Type B pancreatic cell (in vitro differentiated cells): Measurements from ENCODE around the gene MMP11. TPM values are rescaled to one million over a fixed set of nuclear protein-coding genes. Genes with fewer than 3 reads are reported as not detected.

ENCODE experiments used
- DNase-seq: peaks from one replicate; pipeline ENCODE4 v3.0.0; 2021; ENCODE audit warnings: mixed read lengths; ENCODE audit not compliant: unreplicated experiment; ENCODE audit errors: extremely low spot score
- H3K27ac Mint-ChIP-seq: 2 replicates; pipeline ENCODE4 v1.8.0; 2021; ENCODE audit warnings: mild to moderate bottlenecking, mixed read lengths
- H3K27me3 Mint-ChIP-seq: 2 replicates; pipeline ENCODE4 v1.8.0; 2021; ENCODE audit warnings: mixed read lengths
- H3K36me3 Mint-ChIP-seq: 2 replicates; pipeline ENCODE4 v1.8.0; 2021; ENCODE audit warnings: mixed read lengths
- H3K4me1 Mint-ChIP-seq: one replicate; pipeline ENCODE4 v1.8.0; 2021; ENCODE audit warnings: mixed read lengths; ENCODE audit not compliant: unreplicated experiment
- H3K4me3 Mint-ChIP-seq: 2 replicates; pipeline ENCODE4 v1.8.0; 2021; ENCODE audit warnings: mild to moderate bottlenecking, mixed read lengths
- H3K9me3 Mint-ChIP-seq: 2 replicates; pipeline ENCODE4 v1.8.0; 2021; ENCODE audit warnings: mixed read lengths
- total RNA-seq: library from RNA; stranded (reverse); gene quantifications from 2 replicates; pipeline ENCODE4 v1.2.1, GENCODE V29; 2021; ENCODE audit warnings: low replicate concordance
- TF ChIP-seq, protein P1 (sequence below): fragments of 200-600 bp; sonication (generic); conservative IDR thresholded peaks from 2 replicates; pipeline ENCODE4 v1.5.0; 2021; ENCODE audit warnings: antibody characterized with exemption, mild to moderate bottlenecking

The MMP11 gene
- total RNA-seq, 1 donor from 2014 or later = 31.6 TPM

DNA sequence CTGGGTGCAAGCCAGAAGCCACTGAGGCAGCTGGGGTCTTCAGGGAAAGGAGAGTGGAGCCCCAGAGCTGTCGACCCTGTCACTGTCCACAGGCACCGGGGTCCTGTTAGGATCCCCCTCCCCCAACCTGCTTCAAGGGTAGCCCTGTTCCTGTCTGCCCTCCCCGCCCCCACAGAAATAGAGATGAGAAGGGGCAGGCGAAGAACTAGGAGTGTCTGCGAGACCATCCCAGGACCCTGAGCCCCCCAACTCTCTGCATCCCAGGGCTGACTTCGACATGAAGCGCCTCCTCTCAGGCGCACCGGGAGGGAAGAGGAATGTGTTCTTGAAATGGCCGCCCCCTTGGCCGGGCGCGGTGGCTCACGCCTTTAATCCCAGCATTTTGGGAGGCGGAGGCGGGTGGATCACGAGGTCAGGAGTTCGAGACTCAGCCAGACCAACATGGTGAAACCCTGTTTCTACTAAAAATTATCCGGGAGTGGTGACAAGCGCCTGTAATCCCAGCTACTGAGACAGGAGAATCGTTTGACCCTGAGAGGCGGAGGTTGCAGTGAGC is 21.1 kb upstream of the MMP11 start:
- no peaks in the 10 kb centered on the region for H3K9me3 Mint-ChIP-seq
- no peaks in the 10 kb centered on the region for H3K27me3 Mint-ChIP-seq
- DNase-seq = no peak

DNA sequence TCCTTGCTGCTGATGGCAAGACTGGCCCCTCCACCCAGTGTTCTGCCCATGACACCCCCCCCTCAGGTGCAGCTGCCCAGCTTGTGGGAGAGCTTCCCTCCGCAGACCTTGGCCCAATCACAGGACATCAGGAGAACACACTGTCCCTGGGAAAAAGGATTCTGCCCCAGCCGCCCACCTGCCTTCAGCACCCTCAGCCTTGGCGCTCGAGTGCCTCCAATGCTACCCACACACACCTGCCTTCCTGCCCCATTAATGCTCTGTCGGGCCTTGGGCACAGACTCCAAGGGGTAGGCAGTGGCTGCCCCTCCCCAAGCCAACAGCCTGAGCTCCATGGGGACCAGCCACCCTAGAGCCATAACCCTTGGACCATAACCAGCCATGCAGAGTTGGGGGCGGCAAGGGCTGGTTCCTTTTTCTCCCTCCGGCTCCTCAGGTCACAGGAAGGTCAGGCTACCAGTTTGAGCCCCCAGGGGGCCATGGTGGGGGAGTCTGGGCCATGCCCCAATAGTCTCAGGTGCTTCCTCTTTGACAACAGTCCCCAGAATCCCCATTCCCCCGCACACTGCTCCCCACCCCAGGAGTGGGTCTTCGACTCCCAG is 20.5 kb upstream of the MMP11 start:
- Mint-ChIP-seq H3K27me3 (no peaks in the 10 kb centered on the region), H3K4me3 (peak overlapping the region; percentile 79), H3K9me3 (no peaks in the 10 kb centered on the region), H3K36me3 (peaks cover 6% of the 10 kb centered on the region), H3K27ac (no peak overlapping the region), H3K4me1 (peaks cover 17% of the 10 kb centered on the region)
- DNase-seq = no peak
- TF ChIP-seq, protein P1, sequence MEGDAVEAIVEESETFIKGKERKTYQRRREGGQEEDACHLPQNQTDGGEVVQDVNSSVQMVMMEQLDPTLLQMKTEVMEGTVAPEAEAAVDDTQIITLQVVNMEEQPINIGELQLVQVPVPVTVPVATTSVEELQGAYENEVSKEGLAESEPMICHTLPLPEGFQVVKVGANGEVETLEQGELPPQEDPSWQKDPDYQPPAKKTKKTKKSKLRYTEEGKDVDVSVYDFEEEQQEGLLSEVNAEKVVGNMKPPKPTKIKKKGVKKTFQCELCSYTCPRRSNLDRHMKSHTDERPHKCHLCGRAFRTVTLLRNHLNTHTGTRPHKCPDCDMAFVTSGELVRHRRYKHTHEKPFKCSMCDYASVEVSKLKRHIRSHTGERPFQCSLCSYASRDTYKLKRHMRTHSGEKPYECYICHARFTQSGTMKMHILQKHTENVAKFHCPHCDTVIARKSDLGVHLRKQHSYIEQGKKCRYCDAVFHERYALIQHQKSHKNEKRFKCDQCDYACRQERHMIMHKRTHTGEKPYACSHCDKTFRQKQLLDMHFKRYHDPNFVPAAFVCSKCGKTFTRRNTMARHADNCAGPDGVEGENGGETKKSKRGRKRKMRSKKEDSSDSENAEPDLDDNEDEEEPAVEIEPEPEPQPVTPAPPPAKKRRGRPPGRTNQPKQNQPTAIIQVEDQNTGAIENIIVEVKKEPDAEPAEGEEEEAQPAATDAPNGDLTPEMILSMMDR = no peak

More for the DNA sequence above, 21.1 kb upstream of the MMP11 start:
- Mint-ChIP-seq H3K4me1 (peaks cover 22% of the 10 kb centered on the region), H3K27ac (peak overlapping the region; percentile 86), H3K4me3 (peak overlapping the region; percentile 86), H3K36me3 (peaks cover 6% of the 10 kb centered on the region)
- TF ChIP-seq, protein P1 = no peak

DNA sequence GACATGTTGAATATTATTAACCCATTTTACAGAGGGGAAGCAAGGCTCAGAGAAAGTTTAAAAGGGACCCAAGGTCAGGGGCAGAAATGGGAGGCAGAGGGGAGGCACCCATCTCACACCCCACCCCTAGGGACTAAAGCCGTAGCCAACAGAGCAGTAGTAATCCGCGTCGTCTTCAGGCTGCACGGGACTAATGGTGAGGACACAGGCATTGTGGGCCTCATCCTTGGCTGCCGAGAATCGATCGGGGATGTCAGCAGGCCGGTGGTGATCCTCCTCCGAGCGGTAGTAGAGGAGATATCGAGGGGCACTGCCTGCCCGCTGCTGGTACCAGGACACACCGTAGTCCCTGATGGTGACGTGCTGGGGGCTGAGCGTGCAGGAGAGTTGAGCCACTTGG is 19.9 kb upstream of the MMP11 start:
- H3K27ac Mint-ChIP-seq = no peak overlapping the region
- peaks cover 6% of the 10 kb centered on the region for H3K36me3 Mint-ChIP-seq
- DNase-seq = no peak
- TF ChIP-seq, protein P1 = no peak
- H3K4me3 Mint-ChIP-seq = peak overlapping the region; percentile 68
- no peaks in the 10 kb centered on the region for H3K27me3 Mint-ChIP-seq
- H3K4me1 Mint-ChIP-seq = peaks cover 17% of the 10 kb centered on the region
- H3K9me3 Mint-ChIP-seq = no peaks in the 10 kb centered on the region

DNA sequence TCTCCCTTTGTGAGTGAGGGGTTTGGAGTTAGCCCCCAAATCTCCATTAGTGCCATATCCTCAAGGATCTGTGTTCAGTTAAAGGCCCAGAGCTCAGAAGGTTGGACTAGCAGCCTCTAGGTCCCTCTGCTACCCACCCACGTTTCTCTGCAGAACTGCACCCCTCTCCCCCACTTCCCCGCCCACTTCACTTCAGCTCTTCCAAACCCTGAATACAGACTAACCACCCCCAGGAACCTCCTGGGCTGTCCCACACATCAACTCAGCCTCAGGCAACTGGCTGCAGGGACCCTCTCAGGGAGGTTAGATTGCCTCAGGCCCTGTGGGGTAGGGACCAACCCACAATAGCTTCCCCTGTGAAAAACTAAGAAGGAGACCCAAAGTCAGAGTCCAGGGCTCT is 19.3 kb upstream of the MMP11 start:
- DNase-seq = no peak
- Mint-ChIP-seq H3K27me3 (no peaks in the 10 kb centered on the region), H3K27ac (no peak overlapping the region), H3K36me3 (peaks cover 6% of the 10 kb centered on the region), H3K9me3 (no peaks in the 10 kb centered on the region), H3K4me1 (peaks cover 17% of the 10 kb centered on the region), H3K4me3 (peak overlapping the region; percentile 36)
- TF ChIP-seq, protein P1 = no peak

DNA sequence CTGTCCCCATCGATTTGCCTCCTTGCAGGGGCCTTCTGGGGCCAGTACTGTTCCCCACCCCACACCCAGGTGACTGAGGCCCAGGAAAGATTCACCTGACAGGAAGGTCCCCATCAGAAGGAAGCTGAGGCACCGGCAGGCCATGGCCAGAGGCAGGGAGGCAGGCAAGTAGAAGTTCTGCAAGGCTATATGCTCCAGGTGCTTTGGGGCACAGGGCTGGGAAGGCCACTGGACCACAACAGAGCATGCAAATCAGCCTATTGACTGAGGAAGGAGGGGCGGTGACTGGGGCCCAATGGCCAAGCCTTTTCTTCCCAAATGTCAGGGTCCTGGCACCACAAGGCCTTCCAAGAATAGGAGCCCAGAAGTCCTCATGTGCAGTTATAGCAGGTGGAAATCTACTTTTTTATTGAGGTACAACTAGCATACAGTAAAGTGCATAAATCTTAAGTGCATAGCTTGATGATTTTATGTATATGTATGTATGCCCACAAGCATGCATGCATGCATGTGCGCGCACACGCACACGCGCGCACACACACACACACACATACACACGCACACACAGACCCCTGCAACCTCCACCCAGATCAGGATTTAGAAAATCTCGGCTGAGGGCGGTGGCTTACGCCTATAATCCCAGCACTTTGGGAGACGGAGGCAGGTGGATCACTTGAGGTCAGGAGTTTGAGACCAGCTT is 18.3 kb upstream of the MMP11 start, which contains the start of gene VPREB3:
VPREB3 (minus strand) TSS at position 206 of the 700 bp plus-strand sequence; CDS start at position 144, 62 bp downstream.
- Mint-ChIP-seq H3K27me3 (no peaks in the 10 kb centered on the region), H3K4me3 (peak within 1 kb of the TSS; percentile 36), H3K36me3 (peaks cover 6% of the 10 kb centered on the region), H3K27ac (peak within 1 kb of the TSS; percentile 42), H3K9me3 (no peaks in the 10 kb centered on the region), H3K4me1 (peaks cover 17% of the 10 kb centered on the region)
- TF ChIP-seq, protein P1 = no peak
- no peak for DNase-seq
